ENCODE measurements around the gene DGKD.

- TF ChIP-seq TAF1 (IDR thresholded peaks at IDR 0.05; ENCODE audit: borderline replicate concordance, low read depth, low read length) (no peak), POLR2AphosphoS5 (IDR thresholded peaks at IDR 0.05; ENCODE audit: low read depth, low read length) (no peak), POLR2A (IDR thresholded peaks at IDR 0.05; ENCODE audit: low read depth, low read length) (no peak)
Measured at GRCh38 chr2:233387667-233388528, 33.6 kb downstream of the DGKD start.

Measured in GM12892 (cell line).